ENCODE results near the gene ALG11. TPM values are rescaled to one million over a fixed set of nuclear protein-coding genes. Genes with fewer than 3 reads are reported as not detected.

ALG11 gene
- total RNA-seq, 1 experiment from 2014 or later: 23.9 TPM

GRCh38 chr13:52005841-52006522 is 6.2 kb upstream of the ALG11 start:
- intact Hi-C loops (cut with micrococcal nuclease; ENCODE audit: unreplicated experiment): loop anchor here (10.0 kb wide), 1 partner anchor 189 kb away; no protein-coding TSS in a partner anchor

DNA sequence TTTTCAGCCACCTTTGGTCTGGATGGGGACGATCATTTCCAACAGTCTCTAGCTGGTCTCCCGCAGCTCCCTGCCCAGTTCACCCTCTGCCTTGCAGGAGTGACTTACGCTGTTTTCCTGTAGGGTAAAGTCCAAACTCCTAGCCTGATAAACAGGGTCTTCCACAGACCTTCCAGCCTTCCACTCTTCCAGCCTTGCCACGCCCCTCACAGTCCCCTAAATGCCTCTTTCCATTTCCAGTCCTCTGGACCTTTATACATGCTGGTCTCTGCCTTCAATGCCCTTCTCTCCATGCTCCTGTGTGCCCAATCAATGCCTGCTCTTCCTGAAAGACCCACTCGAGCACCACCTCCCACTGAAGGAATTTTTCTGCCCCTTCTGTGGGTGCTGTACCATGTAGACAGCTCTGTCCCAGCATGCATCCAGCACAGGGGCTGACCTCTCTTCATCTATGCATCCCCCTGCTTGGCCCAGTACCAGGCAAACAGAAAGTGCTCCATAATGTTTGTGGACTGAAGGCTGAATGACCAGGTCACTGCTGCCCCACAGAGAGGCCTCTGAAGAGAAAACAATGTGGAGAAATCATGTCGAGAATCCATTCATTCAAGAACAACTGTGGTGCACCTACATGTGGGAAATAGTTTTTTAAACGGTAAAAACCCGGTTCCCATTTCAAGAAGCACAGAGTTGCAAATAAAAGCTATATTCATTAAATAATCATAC is 5.5 kb upstream of the ALG11 start:
- Histone ChIP-seq H3K27me3 (ENCODE audit: control insufficient read depth, insufficient read depth, low read length) (no peaks in the 10 kb centered on the region), H3K27ac (ENCODE audit: low read length) (no peak overlapping the region), H3K9me3 (ENCODE audit: control insufficient read depth, insufficient read depth, low read depth, low read length) (no peaks in the 10 kb centered on the region), H3K36me3 (ENCODE audit: control insufficient read depth, insufficient read depth, low read length) (no peaks in the 10 kb centered on the region), H3K4me3 (ENCODE audit: low read depth in 2 of 2, low read length in 2 of 2) (no peak overlapping the region), H3K4me1 (ENCODE audit: control insufficient read depth, insufficient read depth, low read length) (0 out of 2 replicates have a peak, but pooled peaks cover 3% of the 10 kb centered on the region)
- no peak for ATAC-seq
- intact Hi-C loops (cut with micrococcal nuclease; ENCODE audit: unreplicated experiment) (loop anchor here (10.0 kb wide), 1 partner anchor 188 kb away; no protein-coding TSS in a partner anchor), in situ Hi-C loops (cut with HindIII; ENCODE audit: low pct_unique_long_range_greater_than_20kb, low sequenced_read_pairs) (no loop called here)
- ChIA-PET POLR2A (no interaction called here), CTCF (no interaction called here)
- no peak for DNase-seq (ENCODE audit: low read depth, low spot score)
- BruUV-seq (replicated peaks): no TSS peak
- TF ChIP-seq REST (IDR thresholded peaks at IDR 0.05; ENCODE audit: insufficient read depth in 1 of 2, low read depth in 2 of 2, low read length in 1 of 2) (no peak), SIN3A (IDR thresholded peaks at IDR 0.05; ENCODE audit: borderline replicate concordance, insufficient read depth, low read depth, low read length) (no peak), TCF7L2 (IDR thresholded peaks at IDR 0.05; ENCODE audit: low read depth, low read length) (no peak), POLR2AphosphoS5 (IDR thresholded peaks at IDR 0.05; ENCODE audit: low read depth, low read length) (no peak)
- TF ChIP-seq, protein P1, sequence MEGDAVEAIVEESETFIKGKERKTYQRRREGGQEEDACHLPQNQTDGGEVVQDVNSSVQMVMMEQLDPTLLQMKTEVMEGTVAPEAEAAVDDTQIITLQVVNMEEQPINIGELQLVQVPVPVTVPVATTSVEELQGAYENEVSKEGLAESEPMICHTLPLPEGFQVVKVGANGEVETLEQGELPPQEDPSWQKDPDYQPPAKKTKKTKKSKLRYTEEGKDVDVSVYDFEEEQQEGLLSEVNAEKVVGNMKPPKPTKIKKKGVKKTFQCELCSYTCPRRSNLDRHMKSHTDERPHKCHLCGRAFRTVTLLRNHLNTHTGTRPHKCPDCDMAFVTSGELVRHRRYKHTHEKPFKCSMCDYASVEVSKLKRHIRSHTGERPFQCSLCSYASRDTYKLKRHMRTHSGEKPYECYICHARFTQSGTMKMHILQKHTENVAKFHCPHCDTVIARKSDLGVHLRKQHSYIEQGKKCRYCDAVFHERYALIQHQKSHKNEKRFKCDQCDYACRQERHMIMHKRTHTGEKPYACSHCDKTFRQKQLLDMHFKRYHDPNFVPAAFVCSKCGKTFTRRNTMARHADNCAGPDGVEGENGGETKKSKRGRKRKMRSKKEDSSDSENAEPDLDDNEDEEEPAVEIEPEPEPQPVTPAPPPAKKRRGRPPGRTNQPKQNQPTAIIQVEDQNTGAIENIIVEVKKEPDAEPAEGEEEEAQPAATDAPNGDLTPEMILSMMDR (IDR thresholded peaks at IDR 0.05): no peak

More at GRCh38 chr13:52005841-52006522, 6.2 kb upstream of the ALG11 start:
- H3K27me3 ChIP-seq (ENCODE audit: control insufficient read depth, insufficient read depth, low read length): no peaks in the 10 kb centered on the region
- no peak overlapping the region for H3K27ac ChIP-seq (ENCODE audit: low read length)
- CTCF ChIA-PET: no interaction called here
- no peaks in the 10 kb centered on the region for H3K36me3 ChIP-seq (ENCODE audit: control insufficient read depth, insufficient read depth, low read length)
- DNase-seq (ENCODE audit: low read depth, low spot score) (no peak), ATAC-seq (no peak)
- peaks cover 4% of the 10 kb centered on the region; the same call in 1 of the 2 replicates for H3K4me1 ChIP-seq (ENCODE audit: control insufficient read depth, insufficient read depth, low read length)
- BruUV-seq (replicated peaks): no TSS peak
- no peak overlapping the region for H3K4me3 ChIP-seq (ENCODE audit: low read depth in 2 of 2, low read length in 2 of 2)
- H3K9me3 ChIP-seq (ENCODE audit: control insufficient read depth, insufficient read depth, low read depth, low read length): no peaks in the 10 kb centered on the region
- TF ChIP-seq, protein P1 (IDR thresholded peaks at IDR 0.05): no peak
- TF ChIP-seq SIN3A (IDR thresholded peaks at IDR 0.05; ENCODE audit: borderline replicate concordance, insufficient read depth, low read depth, low read length) (no peak), POLR2AphosphoS5 (IDR thresholded peaks at IDR 0.05; ENCODE audit: low read depth, low read length) (no peak), TCF7L2 (IDR thresholded peaks at IDR 0.05; ENCODE audit: low read depth, low read length) (no peak), REST (IDR thresholded peaks at IDR 0.05; ENCODE audit: insufficient read depth in 1 of 2, low read depth in 2 of 2, low read length in 1 of 2) (no peak)
- in situ Hi-C loops (cut with HindIII; ENCODE audit: low pct_unique_long_range_greater_than_20kb, low sequenced_read_pairs): no loop called here
- POLR2A ChIA-PET: no interaction called here

Measured in Panc1 (cell line).